Liver (tissue), 3 donors: ENCODE results near the gene ZXDC.

Experiments
- CTCF ChIP-seq: fragments of 150-350 bp; IDR thresholded peaks from 2 replicates; pipeline ENCODE4 v1.5.1; 2017; ENCODE audit warnings: improper control_type of control experiment, low read depth, low read length; ENCODE audit not compliant: missing input control
- EGR1 ChIP-seq, 2 donors: IDR thresholded peaks; 2 replicates each; pipeline ENCODE4 v1.6.1; 2016 to 2018; ENCODE audit warnings: antibody characterized with exemption in 2 of 2, low read depth in 2 of 2
- donor health status: healthy.
- donor health status: healthy.

- no peak for TF ChIP-seq EGR1 (IDR thresholded peaks at IDR 0.05; ENCODE audit: low read depth in 2 of 2)
- TF ChIP-seq CTCF = no peak
Observed at GRCh38 chr3:126414961-126415660, 60.6 kb downstream of the ZXDC start.
